WTC11 (cell line): ENCODE data around the gene MAGI2. TPM values are rescaled to one million over a fixed set of nuclear protein-coding genes. Genes with fewer than 3 reads are reported as not detected.

Experiments used
- ATAC-seq: fragments of 200-7000 bp; cut with Tn5 transposase; 2 replicates; pipeline ENCODE4 v1.10.0; 2021; ENCODE audit warnings: mild to moderate bottlenecking, moderate library complexity
- CTCF ChIA-PET: fragments of 300-600 bp; sonication (Branson Sonifier 250); formaldehyde crosslinking; loops from one replicate; lab custom pipeline; 2021; ENCODE audit warnings: antibody characterized with exemption; lab: Charles Lee
- POLR2A ChIA-PET: fragments of 350-600 bp; sonication (Branson Sonifier 250); formaldehyde crosslinking; loops from one replicate; lab custom pipeline; 2021; ENCODE audit warnings: antibody characterized with exemption; lab: Charles Lee
- DNase-seq: peaks from one replicate; pipeline ENCODE4 v3.0.0; 2021; ENCODE audit warnings: low spot score
- H3K27ac Mint-ChIP-seq: 2 replicates; pipeline ENCODE4 v1.8.0; 2021; ENCODE audit warnings: mixed read lengths
- H3K27me3 Mint-ChIP-seq: 2 replicates; pipeline ENCODE4 v1.8.0; 2021; ENCODE audit warnings: low read depth, mild to moderate bottlenecking, moderate library complexity, mixed read lengths
- H3K36me3 Mint-ChIP-seq: 2 replicates; pipeline ENCODE4 v1.8.0; 2021; ENCODE audit warnings: mixed read lengths
- H3K4me1 Mint-ChIP-seq: 2 replicates; pipeline ENCODE4 v1.8.0; 2022; ENCODE audit warnings: mixed read lengths
- H3K4me3 Mint-ChIP-seq: 2 replicates; pipeline ENCODE4 v1.8.0; 2021; ENCODE audit warnings: mild to moderate bottlenecking, moderate library complexity, mixed read lengths
- H3K9me3 Mint-ChIP-seq: 2 replicates; pipeline ENCODE4 v1.8.0; 2021; ENCODE audit warnings: mixed read lengths
- ELF4 ChIP-seq: sonication (generic); formaldehyde crosslinking; IDR thresholded peaks from 2 replicates; pipeline ENCODE4 v1.8.1; 2022; ENCODE audit warnings: low read depth, mild to moderate bottlenecking, moderate library complexity, missing genetic modification reagents
- EMX1 ChIP-seq: fragments of 250-450 bp; sonication (Bioruptor Pico); IDR thresholded peaks from 2 replicates; pipeline ENCODE4 v1.8.0; 2021; ENCODE audit warnings: mild to moderate bottlenecking
- ESRRA ChIP-seq: sonication (generic); formaldehyde crosslinking; IDR thresholded peaks from 2 replicates; pipeline ENCODE4 v1.8.1; 2022; ENCODE audit warnings: mild to moderate bottlenecking, missing genetic modification reagents, borderline replicate concordance
- FOXJ3 ChIP-seq: sonication (generic); formaldehyde crosslinking; IDR thresholded peaks from 2 replicates; pipeline ENCODE4 v1.9.0; 2021; ENCODE audit warnings: missing genetic modification reagents, mild to moderate bottlenecking, borderline replicate concordance
- FOXK1 ChIP-seq: sonication (generic); formaldehyde crosslinking; IDR thresholded peaks from 2 replicates; pipeline ENCODE4 v1.8.0; 2022; ENCODE audit warnings: mild to moderate bottlenecking, moderate library complexity, missing genetic modification reagents
- GABPB1 ChIP-seq: sonication (generic); formaldehyde crosslinking; IDR thresholded peaks from 2 replicates; pipeline ENCODE4 v1.8.1; 2023; ENCODE audit warnings: mild to moderate bottlenecking, missing genetic modification reagents
- KAT7 ChIP-seq: sonication (generic); formaldehyde crosslinking; IDR thresholded peaks from 2 replicates; pipeline ENCODE4 v1.8.1; 2023; ENCODE audit warnings: missing genetic modification reagents, mild to moderate bottlenecking, borderline replicate concordance
- MXD4 ChIP-seq: fragments of 250-450 bp; sonication (Bioruptor Pico); IDR thresholded peaks from 2 replicates; pipeline ENCODE4 v1.8.0; 2021; ENCODE audit warnings: mild to moderate bottlenecking, moderate library complexity, borderline replicate concordance
- OVOL2 ChIP-seq: fragments of 250-450 bp; sonication (Bioruptor Pico); IDR thresholded peaks from 2 replicates; pipeline ENCODE4 v1.9.0; 2021; ENCODE audit warnings: mild to moderate bottlenecking, borderline replicate concordance
- SMAD4 ChIP-seq: sonication (generic); formaldehyde crosslinking; IDR thresholded peaks from 2 replicates; pipeline ENCODE4 v1.8.0; 2022; ENCODE audit warnings: mild to moderate bottlenecking, missing genetic modification reagents
- ZNF219 ChIP-seq: sonication (generic); formaldehyde crosslinking; IDR thresholded peaks from 2 replicates; pipeline ENCODE4 v1.8.0; 2023; ENCODE audit warnings: missing genetic modification reagents, mild to moderate bottlenecking, borderline replicate concordance
- ZNF423 ChIP-seq: fragments of 250-450 bp; sonication (Bioruptor Pico); IDR thresholded peaks from 2 replicates; pipeline ENCODE4 v2.1.2; 2022; ENCODE audit warnings: mild to moderate bottlenecking, moderate library complexity
- total RNA-seq: library from RNA; stranded (reverse); gene quantifications from 3 replicates; pipeline ENCODE4 v1.2.3, GENCODE V29; 2021
- TF ChIP-seq, protein P1 (sequence below): sonication (generic); formaldehyde crosslinking; IDR thresholded peaks from 2 replicates; pipeline ENCODE4 v1.8.0; 2022; ENCODE audit warnings: mild to moderate bottlenecking, missing genetic modification reagents
- TF ChIP-seq, protein P2 (sequence below): fragments of 250-450 bp; sonication (Bioruptor Pico); IDR thresholded peaks from 2 replicates; pipeline ENCODE4 v1.8.0; 2021; ENCODE audit warnings: mild to moderate bottlenecking
- TF ChIP-seq, protein P3 (sequence below): fragments of 250-450 bp; sonication (Bioruptor Pico); IDR thresholded peaks from 2 replicates; pipeline ENCODE4 v1.9.0; 2021; ENCODE audit warnings: moderate library complexity, mild to moderate bottlenecking, inconsistent platforms, borderline replicate concordance
- TF ChIP-seq, protein P4 (sequence below): fragments of 250-450 bp; sonication (Bioruptor Pico); IDR thresholded peaks from 2 replicates; pipeline ENCODE4 v1.9.0; 2021; ENCODE audit warnings: mild to moderate bottlenecking, borderline replicate concordance
- TF ChIP-seq, protein P5 (sequence below): sonication (generic); formaldehyde crosslinking; IDR thresholded peaks from 2 replicates; pipeline ENCODE4 v1.8.1; 2022; ENCODE audit warnings: low read depth, mild to moderate bottlenecking, moderate library complexity, missing genetic modification reagents, borderline replicate concordance

The MAGI2 gene
- total RNA-seq, 1 experiment from 2014 or later, result 26.6 TPM

DNA sequence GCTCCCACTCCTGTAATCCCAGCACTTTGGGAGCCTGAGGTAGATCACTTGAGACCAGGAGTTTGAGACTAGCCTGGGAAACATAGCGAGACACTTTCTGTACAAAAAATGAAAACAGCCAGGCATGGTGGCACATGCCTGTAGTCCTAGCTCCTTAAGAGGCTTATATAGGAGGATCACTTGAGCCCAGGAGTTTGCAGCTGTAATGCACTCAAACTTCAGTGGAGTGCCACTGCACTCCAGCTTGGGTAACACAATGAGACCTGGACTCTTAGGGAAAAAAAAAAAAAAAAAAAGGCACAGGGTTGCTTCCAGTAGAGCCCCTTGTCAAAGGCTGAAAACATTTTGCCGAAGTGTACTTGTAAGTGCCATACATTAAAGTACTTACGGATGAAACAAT lies 1459.6 kb downstream of the MAGI2 start:
- POLR2A ChIA-PET, result no interaction called here
- DNase-seq (no peak), ATAC-seq (no peak)
- peaks cover 4% of the 10 kb centered on the region for H3K9me3 Mint-ChIP-seq
- no peak overlapping the region for H3K4me3 Mint-ChIP-seq
- CTCF ChIA-PET, result interaction anchor here (1.0 to 1.2 kb wide), 3 partner anchors 26 to 53 kb away, joined by 3 to 5 read pairs (median 4); no protein-coding TSS in a partner anchor
- TF ChIP-seq ZNF219 (CRISPR knock-in tag) (no peak), SMAD4 (CRISPR knock-in tag) (no peak), FOXJ3 (CRISPR knock-in tag) (no peak), ESRRA (CRISPR knock-in tag) (no peak), ELF4 (CRISPR knock-in tag) (no peak), FOXK1 (CRISPR knock-in tag) (no peak), ZNF423 (CRISPR knock-in tag) (no peak), OVOL2 (CRISPR knock-in tag) (no peak), KAT7 (CRISPR knock-in tag) (no peak), EMX1 (CRISPR knock-in tag) (no peak), GABPB1 (CRISPR knock-in tag) (no peak)
- TF ChIP-seq, protein P1, sequence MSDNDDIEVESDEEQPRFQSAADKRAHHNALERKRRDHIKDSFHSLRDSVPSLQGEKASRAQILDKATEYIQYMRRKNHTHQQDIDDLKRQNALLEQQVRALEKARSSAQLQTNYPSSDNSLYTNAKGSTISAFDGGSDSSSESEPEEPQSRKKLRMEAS (CRISPR knock-in tag), result no peak
- TF ChIP-seq, protein P2, sequence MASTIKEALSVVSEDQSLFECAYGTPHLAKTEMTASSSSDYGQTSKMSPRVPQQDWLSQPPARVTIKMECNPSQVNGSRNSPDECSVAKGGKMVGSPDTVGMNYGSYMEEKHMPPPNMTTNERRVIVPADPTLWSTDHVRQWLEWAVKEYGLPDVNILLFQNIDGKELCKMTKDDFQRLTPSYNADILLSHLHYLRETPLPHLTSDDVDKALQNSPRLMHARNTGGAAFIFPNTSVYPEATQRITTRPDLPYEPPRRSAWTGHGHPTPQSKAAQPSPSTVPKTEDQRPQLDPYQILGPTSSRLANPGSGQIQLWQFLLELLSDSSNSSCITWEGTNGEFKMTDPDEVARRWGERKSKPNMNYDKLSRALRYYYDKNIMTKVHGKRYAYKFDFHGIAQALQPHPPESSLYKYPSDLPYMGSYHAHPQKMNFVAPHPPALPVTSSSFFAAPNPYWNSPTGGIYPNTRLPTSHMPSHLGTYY (CRISPR knock-in tag), result no peak
- TF ChIP-seq, protein P3, sequence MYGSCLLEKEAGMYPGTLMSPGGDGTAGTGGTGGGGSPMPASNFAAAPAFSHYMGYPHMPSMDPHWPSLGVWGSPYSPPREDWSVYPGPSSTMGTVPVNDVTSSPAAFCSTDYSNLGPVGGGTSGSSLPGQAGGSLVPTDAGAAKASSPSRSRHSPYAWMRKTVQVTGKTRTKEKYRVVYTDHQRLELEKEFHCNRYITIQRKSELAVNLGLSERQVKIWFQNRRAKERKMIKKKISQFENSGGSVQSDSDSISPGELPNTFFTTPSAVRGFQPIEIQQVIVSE (CRISPR knock-in tag), result no peak
- TF ChIP-seq, protein P4, sequence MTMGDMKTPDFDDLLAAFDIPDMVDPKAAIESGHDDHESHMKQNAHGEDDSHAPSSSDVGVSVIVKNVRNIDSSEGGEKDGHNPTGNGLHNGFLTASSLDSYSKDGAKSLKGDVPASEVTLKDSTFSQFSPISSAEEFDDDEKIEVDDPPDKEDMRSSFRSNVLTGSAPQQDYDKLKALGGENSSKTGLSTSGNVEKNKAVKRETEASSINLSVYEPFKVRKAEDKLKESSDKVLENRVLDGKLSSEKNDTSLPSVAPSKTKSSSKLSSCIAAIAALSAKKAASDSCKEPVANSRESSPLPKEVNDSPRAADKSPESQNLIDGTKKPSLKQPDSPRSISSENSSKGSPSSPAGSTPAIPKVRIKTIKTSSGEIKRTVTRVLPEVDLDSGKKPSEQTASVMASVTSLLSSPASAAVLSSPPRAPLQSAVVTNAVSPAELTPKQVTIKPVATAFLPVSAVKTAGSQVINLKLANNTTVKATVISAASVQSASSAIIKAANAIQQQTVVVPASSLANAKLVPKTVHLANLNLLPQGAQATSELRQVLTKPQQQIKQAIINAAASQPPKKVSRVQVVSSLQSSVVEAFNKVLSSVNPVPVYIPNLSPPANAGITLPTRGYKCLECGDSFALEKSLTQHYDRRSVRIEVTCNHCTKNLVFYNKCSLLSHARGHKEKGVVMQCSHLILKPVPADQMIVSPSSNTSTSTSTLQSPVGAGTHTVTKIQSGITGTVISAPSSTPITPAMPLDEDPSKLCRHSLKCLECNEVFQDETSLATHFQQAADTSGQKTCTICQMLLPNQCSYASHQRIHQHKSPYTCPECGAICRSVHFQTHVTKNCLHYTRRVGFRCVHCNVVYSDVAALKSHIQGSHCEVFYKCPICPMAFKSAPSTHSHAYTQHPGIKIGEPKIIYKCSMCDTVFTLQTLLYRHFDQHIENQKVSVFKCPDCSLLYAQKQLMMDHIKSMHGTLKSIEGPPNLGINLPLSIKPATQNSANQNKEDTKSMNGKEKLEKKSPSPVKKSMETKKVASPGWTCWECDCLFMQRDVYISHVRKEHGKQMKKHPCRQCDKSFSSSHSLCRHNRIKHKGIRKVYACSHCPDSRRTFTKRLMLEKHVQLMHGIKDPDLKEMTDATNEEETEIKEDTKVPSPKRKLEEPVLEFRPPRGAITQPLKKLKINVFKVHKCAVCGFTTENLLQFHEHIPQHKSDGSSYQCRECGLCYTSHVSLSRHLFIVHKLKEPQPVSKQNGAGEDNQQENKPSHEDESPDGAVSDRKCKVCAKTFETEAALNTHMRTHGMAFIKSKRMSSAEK, result no peak
- TF ChIP-seq, protein P5, sequence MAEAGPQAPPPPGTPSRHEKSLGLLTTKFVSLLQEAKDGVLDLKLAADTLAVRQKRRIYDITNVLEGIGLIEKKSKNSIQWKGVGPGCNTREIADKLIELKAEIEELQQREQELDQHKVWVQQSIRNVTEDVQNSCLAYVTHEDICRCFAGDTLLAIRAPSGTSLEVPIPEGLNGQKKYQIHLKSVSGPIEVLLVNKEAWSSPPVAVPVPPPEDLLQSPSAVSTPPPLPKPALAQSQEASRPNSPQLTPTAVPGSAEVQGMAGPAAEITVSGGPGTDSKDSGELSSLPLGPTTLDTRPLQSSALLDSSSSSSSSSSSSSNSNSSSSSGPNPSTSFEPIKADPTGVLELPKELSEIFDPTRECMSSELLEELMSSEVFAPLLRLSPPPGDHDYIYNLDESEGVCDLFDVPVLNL (CRISPR knock-in tag), result no peak
- H3K27me3 Mint-ChIP-seq, result no peaks in the 10 kb centered on the region
- H3K4me1 Mint-ChIP-seq, result peaks cover 17% of the 10 kb centered on the region
- no peaks in the 10 kb centered on the region for H3K36me3 Mint-ChIP-seq
- no peak overlapping the region for H3K27ac Mint-ChIP-seq

DNA sequence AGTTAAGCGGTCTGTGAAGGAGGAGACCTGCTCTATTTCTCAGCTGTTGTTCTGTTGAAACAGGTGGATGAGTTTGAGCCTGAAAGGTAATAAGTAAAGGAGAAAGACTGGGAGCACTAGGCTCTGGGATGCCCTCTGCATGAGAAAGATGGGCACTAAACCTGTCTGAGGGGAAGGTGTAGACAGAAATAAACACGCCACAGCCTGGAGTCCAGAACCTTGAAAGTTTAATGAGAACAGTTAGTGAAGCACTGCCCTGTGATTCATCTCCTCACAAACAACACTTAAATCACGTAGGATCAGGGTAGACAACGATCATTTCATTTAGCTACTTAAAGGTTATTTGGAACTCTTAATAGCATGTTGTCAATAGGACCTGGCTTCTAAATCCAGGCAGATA lies 1461.8 kb downstream of the MAGI2 start:
- Mint-ChIP-seq H3K4me1 (peaks cover 21% of the 10 kb centered on the region), H3K27me3 (no peaks in the 10 kb centered on the region; the same call in 1 of the 2 replicates), H3K9me3 (0 out of 2 replicates have a peak, but pooled peaks cover 5% of the 10 kb centered on the region), H3K27ac (no peak overlapping the region), H3K36me3 (no peaks in the 10 kb centered on the region), H3K4me3 (no peak overlapping the region)
- ChIA-PET CTCF (interaction anchor here (0.5 kb wide), 1 partner anchor 10 kb away, joined by 3 read pairs; no protein-coding TSS in a partner anchor), POLR2A (no interaction called here)
- DNase-seq (no peak), ATAC-seq (no peak)
- TF ChIP-seq FOXK1 (CRISPR knock-in tag) (no peak), MXD4 (no peak), ELF4 (CRISPR knock-in tag) (no peak)
